ENCODE measurements around the gene PLSCR5. TPM values are rescaled to one million over a fixed set of nuclear protein-coding genes. Genes with fewer than 3 reads are reported as not detected.

Gene PLSCR5
- total RNA-seq, 4 donors from 2014 or later, result not detected

GRCh38 chr3:146544929-146545528 is 60.1 kb downstream of the PLSCR5 start:
- peak overlapping the region; percentile 81 to 89 (median 86) for H3K4me3 ChIP-seq
- H3K27ac ChIP-seq (replicated peaks in 1 of 4), result peak overlapping the region; percentile 95 to 98 (median 95)
- intact Hi-C loops (cut with DNase I), result loop anchor here (5.0 kb wide), 1 partner anchor 78 kb away; the partner anchor contains the start of gene PLSCR2
- 49% methylated on average over 8 of the region's 8 CpGs for WGBS
- H3K36me3 ChIP-seq, result no peaks in the 10 kb centered on the region
- H3K4me1 ChIP-seq, result peaks cover 5 to 45% (median 40%) of the 10 kb centered on the region in 4 donors
- TF ChIP-seq POLR2A (IDR thresholded peaks at IDR 0.05; ENCODE audit: low read depth), result no peak
- no peak for TF ChIP-seq POLR2AphosphoS5 (IDR thresholded peaks at IDR 0.05)
- no peak for TF ChIP-seq CTCF (IDR thresholded peaks at IDR 0.05)
- TF ChIP-seq EP300 (IDR thresholded peaks at IDR 0.05), result no peak
- no peaks in the 10 kb centered on the region for H3K9me3 ChIP-seq
- DNase-seq (ENCODE audit: extremely low spot score), result no peak
- no peaks in the 10 kb centered on the region for H3K27me3 ChIP-seq

- H3K27me3 ChIP-seq, result no peaks in the 10 kb centered on the region
- intact Hi-C loops (cut with DNase I), result loop anchor here (5.0 kb wide), 1 partner anchor 77 kb away; the partner anchor contains the start of gene PLSCR2
- H3K4me3 ChIP-seq, result peak within 1 kb of the TSS; percentile 81 to 89 (median 86)
- TF ChIP-seq CTCF (IDR thresholded peaks at IDR 0.05) (no peak), POLR2A (IDR thresholded peaks at IDR 0.05; ENCODE audit: low read depth) (peak; percentile 82), POLR2AphosphoS5 (IDR thresholded peaks at IDR 0.05) (peak; percentile 92 to 95), EP300 (IDR thresholded peaks at IDR 0.05) (peak; percentile 93)
- no peaks in the 10 kb centered on the region for H3K36me3 ChIP-seq
- H3K4me1 ChIP-seq, result peaks cover 12 to 48% (median 46%) of the 10 kb centered on the region in 4 donors
- H3K27ac ChIP-seq (replicated peaks in 1 of 4), result peak within 1 kb of the TSS; percentile 95 to 98 (median 95)
- 11% methylated on average over 39 of the region's 51 CpGs for WGBS
- no peaks in the 10 kb centered on the region for H3K9me3 ChIP-seq
- peak; percentile 99 for DNase-seq (ENCODE audit: extremely low spot score)
Observed at GRCh38 chr3:146544002-146544928, 60.9 kb downstream of the PLSCR5 start, which contains the start of gene PLSCR1. Gene PLSCR1 (minus strand): TSS chr3:146544607. CDS start chr3:146536552, 8,055 bp downstream.

GRCh38 chr3:146543461-146544001 is 61.6 kb downstream of the PLSCR5 start:
- H3K27me3 ChIP-seq, result no peaks in the 10 kb centered on the region
- peak overlapping the region; percentile 95 to 98 (median 95) for H3K27ac ChIP-seq (replicated peaks in 1 of 4)
- WGBS, result 10% methylated on average over 8 of the region's 10 CpGs
- DNase-seq (ENCODE audit: extremely low spot score), result no peak
- H3K36me3 ChIP-seq, result no peaks in the 10 kb centered on the region
- intact Hi-C loops (cut with DNase I), result loop anchor here (5.0 kb wide), 1 partner anchor 76 kb away; the partner anchor contains the start of gene PLSCR2
- peak overlapping the region; percentile 81 to 89 (median 86) for H3K4me3 ChIP-seq
- peaks cover 14 to 53% (median 48%) of the 10 kb centered on the region in 4 donors for H3K4me1 ChIP-seq
- H3K9me3 ChIP-seq, result no peaks in the 10 kb centered on the region
- no peak for TF ChIP-seq POLR2A (IDR thresholded peaks at IDR 0.05; ENCODE audit: low read depth)
- TF ChIP-seq EP300 (IDR thresholded peaks at IDR 0.05), result peak; percentile 68
- peak; percentile 42 to 62 for TF ChIP-seq POLR2AphosphoS5 (IDR thresholded peaks at IDR 0.05)
- TF ChIP-seq CTCF (IDR thresholded peaks at IDR 0.05), result no peak

- TF ChIP-seq CTCF (IDR thresholded peaks at IDR 0.05), result no peak
- no peak for TF ChIP-seq EP300 (IDR thresholded peaks at IDR 0.05)
- no peak for TF ChIP-seq POLR2AphosphoS5 (IDR thresholded peaks at IDR 0.05)
- TF ChIP-seq POLR2A (IDR thresholded peaks at IDR 0.05; ENCODE audit: low read depth), result no peak
- H3K27ac ChIP-seq (replicated peaks in 1 of 4), result peak overlapping the region; percentile 95 to 98 (median 95)
- H3K4me1 ChIP-seq, result peaks cover 14 to 56% (median 50%) of the 10 kb centered on the region in 4 donors
- DNase-seq (ENCODE audit: extremely low spot score), result no peak
- intact Hi-C loops (cut with DNase I), result loop anchor here (5.0 kb wide), 1 partner anchor 76 kb away; the partner anchor contains the start of gene PLSCR2
- no peaks in the 10 kb centered on the region for H3K36me3 ChIP-seq
- 29% methylated on average over 2 of the region's 2 CpGs for WGBS
- no peaks in the 10 kb centered on the region for H3K27me3 ChIP-seq
- peak overlapping the region; percentile 81 to 89 (median 86) for H3K4me3 ChIP-seq
- H3K9me3 ChIP-seq, result no peaks in the 10 kb centered on the region
Observed at GRCh38 chr3:146542978-146543377, 62.2 kb downstream of the PLSCR5 start.
